Loucy (cell line): Measurements from ENCODE around the gene MPP4.

Experiments used
- H2AFZ ChIP-seq: fragments of 200-600 bp; sonication (generic); 2 replicates; pipeline ENCODE4 v1.6.0; 2016; ENCODE audit warnings: antibody characterized with exemption, mild to moderate bottlenecking, low read length, moderate library complexity
- H3F3A ChIP-seq: fragments of 200-600 bp; 2 replicates; pipeline ENCODE4 v1.6.0; 2016; ENCODE audit warnings: antibody characterized with exemption, low read depth, mild to moderate bottlenecking
- H3K27me3 ChIP-seq: fragments of 200-600 bp; sonication (generic); 2 replicates; pipeline ENCODE4 v1.6.1; 2014; ENCODE audit warnings: low read length, mild to moderate bottlenecking; ENCODE audit not compliant: insufficient read depth, poor library complexity, severe bottlenecking
- H3K36me3 ChIP-seq: fragments of 200-600 bp; sonication (generic); 2 replicates; pipeline ENCODE4 v1.6.1; 2016; ENCODE audit warnings: low read length; ENCODE audit not compliant: insufficient read depth
- H3K4me1 ChIP-seq: fragments of 200-600 bp; sonication (generic); 2 replicates; pipeline ENCODE4 v1.5.1; 2014; ENCODE audit warnings: low read length, mild to moderate bottlenecking; ENCODE audit not compliant: insufficient read depth, poor library complexity, severe bottlenecking
- H3K4me2 ChIP-seq: fragments of 200-600 bp; sonication (generic); 2 replicates; pipeline ENCODE4 v1.6.0; 2014; ENCODE audit warnings: antibody characterized with exemption, low read length, low read depth, mild to moderate bottlenecking; ENCODE audit not compliant: poor library complexity, severe bottlenecking
- H3K4me3 ChIP-seq: fragments of 200-600 bp; sonication (generic); 2 replicates; pipeline ENCODE4 v1.5.1; 2014; ENCODE audit warnings: low read length, mild to moderate bottlenecking, mixed read lengths; ENCODE audit not compliant: poor library complexity, severe bottlenecking
- H3K79me2 ChIP-seq: fragments of 200-600 bp; sonication (generic); 2 replicates; pipeline ENCODE4 v1.6.1; 2014; ENCODE audit warnings: low read length; ENCODE audit not compliant: insufficient read depth
- H3K9ac ChIP-seq: fragments of 200-600 bp; sonication (generic); 2 replicates; pipeline ENCODE4 v1.6.0; 2014; ENCODE audit warnings: mild to moderate bottlenecking, low read depth, low read length, moderate library complexity; ENCODE audit not compliant: poor library complexity, severe bottlenecking
- H3K9me2 ChIP-seq: fragments of 200-600 bp; sonication (generic); replicated peaks from 2 replicates; pipeline ENCODE4 v1.6.1; 2016; ENCODE audit warnings: low read depth, low read length, mixed read lengths
- H3K9me3 ChIP-seq: fragments of 200-600 bp; sonication (generic); 2 replicates; pipeline ENCODE4 v1.6.1; 2014; ENCODE audit warnings: mild to moderate bottlenecking, antibody characterized with exemption, low read length, low read depth; ENCODE audit not compliant: insufficient read depth
- H4K20me1 ChIP-seq: fragments of 200-600 bp; sonication (generic); 2 replicates; pipeline ENCODE4 v1.6.0; 2014; ENCODE audit warnings: antibody characterized with exemption, low read length, mild to moderate bottlenecking; ENCODE audit not compliant: insufficient read depth, poor library complexity, severe bottlenecking
- CTCF ChIP-seq: fragments of 200-600 bp; sonication (generic); conservative IDR thresholded peaks from 2 replicates; pipeline ENCODE4 v1.5.1; 2014; ENCODE audit warnings: mild to moderate bottlenecking, antibody characterized with exemption, low read length
- EZH2phosphoT487 ChIP-seq: fragments of 200-600 bp; IDR thresholded peaks from 2 replicates; pipeline ENCODE4 v1.6.1; 2018; ENCODE audit warnings: antibody characterized with exemption, mild to moderate bottlenecking, moderate library complexity, borderline replicate concordance

MPP4 gene

GRCh38 chr2:201631041-201631440 lies 67.4 kb downstream of the MPP4 start:
- Histone ChIP-seq H4K20me1 (no peaks in the 10 kb centered on the region), H3K9ac (no peak overlapping the region), H3F3A (no peaks in the 10 kb centered on the region), H3K27me3 (no peaks in the 10 kb centered on the region), H3K36me3 (peaks cover 66% of the 10 kb centered on the region), H3K4me3 (no peak overlapping the region), H3K4me2 (no peak overlapping the region), H3K4me1 (no peaks in the 10 kb centered on the region), H3K79me2 (no peaks in the 10 kb centered on the region), H3K9me3 (no peaks in the 10 kb centered on the region), H3K9me2 (no peaks in the 10 kb centered on the region), H2AFZ (no peak overlapping the region)
- TF ChIP-seq CTCF (no peak), EZH2phosphoT487 (no peak)

DNA sequence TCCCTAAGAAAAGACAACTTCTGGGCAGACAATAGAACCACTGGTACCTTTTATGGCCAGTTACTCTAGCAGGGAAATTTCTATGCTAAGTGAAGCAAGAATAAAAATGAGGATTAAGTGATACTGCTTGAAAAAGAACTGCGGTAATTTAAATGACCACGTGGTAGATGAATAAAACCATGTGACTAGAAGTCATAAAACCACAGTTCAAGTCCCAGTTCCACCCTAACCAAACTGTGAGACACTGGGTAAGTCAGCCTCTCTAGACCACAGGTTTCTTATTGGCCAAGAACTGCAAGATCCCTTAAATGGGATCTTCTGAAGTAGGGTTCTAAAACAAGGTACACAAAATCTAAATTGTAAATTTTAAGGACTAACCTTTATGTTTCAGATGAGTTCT lies 67.9 kb downstream of the MPP4 start:
- H3K9ac ChIP-seq: no peak overlapping the region
- H3K9me2 ChIP-seq: no peaks in the 10 kb centered on the region
- H3F3A ChIP-seq: no peaks in the 10 kb centered on the region
- no peaks in the 10 kb centered on the region for H3K9me3 ChIP-seq
- H3K4me1 ChIP-seq: no peaks in the 10 kb centered on the region
- no peak overlapping the region for H3K4me2 ChIP-seq
- no peaks in the 10 kb centered on the region for H3K27me3 ChIP-seq
- H3K79me2 ChIP-seq: no peaks in the 10 kb centered on the region
- peaks cover 62% of the 10 kb centered on the region for H3K36me3 ChIP-seq
- no peak overlapping the region for H2AFZ ChIP-seq
- no peak for TF ChIP-seq CTCF
- no peak for TF ChIP-seq EZH2phosphoT487
- H3K4me3 ChIP-seq: no peak overlapping the region
- H4K20me1 ChIP-seq: no peaks in the 10 kb centered on the region

DNA sequence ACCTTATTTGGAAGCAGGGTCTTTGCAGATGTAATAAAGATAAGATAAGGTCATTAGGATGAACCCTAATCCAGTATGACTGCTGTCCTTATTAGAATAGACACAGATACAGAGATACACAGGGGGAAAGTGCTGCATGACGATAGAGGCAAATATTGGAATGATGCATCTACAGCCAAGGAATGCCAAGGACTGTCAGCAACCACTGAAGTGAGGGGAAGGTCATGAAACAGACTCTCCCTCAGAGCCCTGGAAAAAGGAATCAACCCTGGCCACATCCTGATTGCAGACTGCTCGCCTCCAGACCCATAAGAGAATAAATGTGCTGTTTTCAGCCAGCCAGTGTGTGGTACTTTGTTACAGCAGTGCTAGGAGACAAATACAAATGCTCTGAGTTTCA lies 69.9 kb downstream of the MPP4 start:
- no peaks in the 10 kb centered on the region for H3F3A ChIP-seq
- no peak for TF ChIP-seq CTCF
- TF ChIP-seq EZH2phosphoT487: no peak
- no peaks in the 10 kb centered on the region for H3K4me1 ChIP-seq
- no peaks in the 10 kb centered on the region for H4K20me1 ChIP-seq
- H3K27me3 ChIP-seq: no peaks in the 10 kb centered on the region
- H3K79me2 ChIP-seq: no peaks in the 10 kb centered on the region
- H3K4me2 ChIP-seq: no peak overlapping the region
- H3K36me3 ChIP-seq: peaks cover 44% of the 10 kb centered on the region
- H3K9me2 ChIP-seq: no peaks in the 10 kb centered on the region
- H3K4me3 ChIP-seq: no peak overlapping the region
- H3K9ac ChIP-seq: no peak overlapping the region
- H3K9me3 ChIP-seq: no peaks in the 10 kb centered on the region
- H2AFZ ChIP-seq: no peak overlapping the region
